ENCODE data around the gene TBC1D17.
A peak's percentile ranks its signal among the peaks of the same experiment; 100 is the strongest.

Gene TBC1D17

GRCh38 chr19:49848938-49849337, 28.6 kb upstream of the TBC1D17 start:
- DNase-seq (ENCODE audit: low read depth, low spot score) = no peak

GRCh38 chr19:49849433-49850220, 27.9 kb upstream of the TBC1D17 start:
- DNase-seq (ENCODE audit: low read depth, low spot score) = no peak

GRCh38 chr19:49850221-49850486, 27.3 kb upstream of the TBC1D17 start:
- DNase-seq (ENCODE audit: low read depth, low spot score) = no peak

GRCh38 chr19:49850487-49851342, 26.8 kb upstream of the TBC1D17 start, which contains the start of gene PTOV1:
Gene PTOV1, plus strand, starts transcription at chr19:49851159.
- peak; percentile 68 for DNase-seq (ENCODE audit: low read depth, low spot score)

- no peak for DNase-seq (ENCODE audit: low read depth, low spot score)
These were observed 25.8 kb upstream of the TBC1D17 start for GRCh38 chr19:49851456-49852259.

GRCh38 chr19:49852631-49853126, 24.8 kb upstream of the TBC1D17 start:
- no peak for DNase-seq (ENCODE audit: low read depth, low spot score)

- DNase-seq (ENCODE audit: low read depth, low spot score) = no peak
These were observed 23.6 kb upstream of the TBC1D17 start for GRCh38 chr19:49853852-49854377.

- DNase-seq (ENCODE audit: low read depth, low spot score) = no peak
These were observed 22.9 kb upstream of the TBC1D17 start for GRCh38 chr19:49854378-49855263.

GRCh38 chr19:49855277-49855675, 22.2 kb upstream of the TBC1D17 start:
- DNase-seq (ENCODE audit: low read depth, low spot score) = no peak

GRCh38 chr19:49855676-49856573, 21.6 kb upstream of the TBC1D17 start:
- DNase-seq (ENCODE audit: low read depth, low spot score) = no peak

GRCh38 chr19:49856574-49857021, 20.9 kb upstream of the TBC1D17 start:
- DNase-seq (ENCODE audit: low read depth, low spot score) = no peak

GRCh38 chr19:49857061-49857837, 20.3 kb upstream of the TBC1D17 start:
- no peak for DNase-seq (ENCODE audit: low read depth, low spot score)

GRCh38 chr19:49857838-49858087, 19.7 kb upstream of the TBC1D17 start:
- no peak for DNase-seq (ENCODE audit: low read depth, low spot score)

GRCh38 chr19:49858088-49858985, 19.2 kb upstream of the TBC1D17 start:
- DNase-seq (ENCODE audit: low read depth, low spot score) = no peak

- DNase-seq (ENCODE audit: low read depth, low spot score) = no peak
These were observed 17.7 kb upstream of the TBC1D17 start for GRCh38 chr19:49859682-49860335.

- DNase-seq (ENCODE audit: low read depth, low spot score) = no peak
These were observed 17.0 kb upstream of the TBC1D17 start for GRCh38 chr19:49860336-49861102.

- DNase-seq (ENCODE audit: low read depth, low spot score) = no peak
These were observed 16.4 kb upstream of the TBC1D17 start for GRCh38 chr19:49861107-49861506.
